Measurements from ENCODE around the gene ADRA1B. TPM values are rescaled to one million over a fixed set of nuclear protein-coding genes. Genes with fewer than 3 reads are reported as not detected.

Gene ADRA1B
- polyA plus RNA-seq, 3 donors = not detected

DNA sequence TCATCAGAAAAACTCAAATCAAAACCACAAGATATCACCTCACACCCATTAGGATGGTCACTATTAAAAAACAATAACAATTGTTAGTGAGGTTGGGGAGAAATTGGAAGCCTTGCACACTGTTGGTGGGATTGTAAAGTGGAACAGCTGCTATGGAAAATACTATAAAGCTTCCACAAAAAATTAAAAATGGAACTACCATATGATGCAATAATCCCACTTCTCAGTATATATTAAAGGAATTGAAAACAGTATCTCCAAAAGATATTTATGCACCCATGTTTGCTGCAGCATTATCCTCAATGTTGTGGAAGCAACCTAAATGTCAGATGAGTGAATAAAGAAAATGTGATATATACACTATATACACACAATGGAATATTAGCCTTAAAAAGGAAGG lies 14.5 kb upstream of the ADRA1B start:
- DNase-seq = no peak
- Histone ChIP-seq H4K20me1 (ENCODE audit: insufficient read depth, low read length) (no peaks in the 10 kb centered on the region), H3K4me1 (ENCODE audit: control insufficient read depth in 1 of 2, insufficient read depth in 2 of 2, low read length in 2 of 2) (peaks cover 14 to 15% of the 10 kb centered on the region in 2 donors), H3K9me3 (replicated peaks in 1 of 2; ENCODE audit: control insufficient read depth in 1 of 2, insufficient read depth in 1 of 2, low read length in 2 of 2) (no peaks in the 10 kb centered on the region), H3K79me2 (ENCODE audit: insufficient read depth, low read length) (no peaks in the 10 kb centered on the region), H2AFZ (ENCODE audit: insufficient read depth, low read depth, low read length, poor library complexity, severe bottlenecking) (no peak overlapping the region), H3K9ac (ENCODE audit: insufficient read depth, low read length, poor library complexity, severe bottlenecking) (no peak overlapping the region), H3K27me3 (ENCODE audit: control insufficient read depth in 2 of 2, insufficient read depth in 2 of 2, low read length in 2 of 2) (peaks cover 0 to 1% of the 10 kb centered on the region in 2 donors), H3K4me2 (replicated peaks; ENCODE audit: extremely low read depth, low read length, poor library complexity, severe bottlenecking) (no peak overlapping the region), H3K36me3 (replicated peaks in 1 of 2; ENCODE audit: control insufficient read depth in 1 of 2, insufficient read depth in 2 of 2, low read length in 2 of 2) (no peaks in the 10 kb centered on the region), H3K27ac (ENCODE audit: low read depth in 1 of 2, low read length in 2 of 2) (no peak overlapping the region), H3K4me3 (replicated peaks in 1 of 3; ENCODE audit: low read depth in 2 of 3, low read length in 3 of 3) (no peak overlapping the region)
- TF ChIP-seq, protein P1, sequence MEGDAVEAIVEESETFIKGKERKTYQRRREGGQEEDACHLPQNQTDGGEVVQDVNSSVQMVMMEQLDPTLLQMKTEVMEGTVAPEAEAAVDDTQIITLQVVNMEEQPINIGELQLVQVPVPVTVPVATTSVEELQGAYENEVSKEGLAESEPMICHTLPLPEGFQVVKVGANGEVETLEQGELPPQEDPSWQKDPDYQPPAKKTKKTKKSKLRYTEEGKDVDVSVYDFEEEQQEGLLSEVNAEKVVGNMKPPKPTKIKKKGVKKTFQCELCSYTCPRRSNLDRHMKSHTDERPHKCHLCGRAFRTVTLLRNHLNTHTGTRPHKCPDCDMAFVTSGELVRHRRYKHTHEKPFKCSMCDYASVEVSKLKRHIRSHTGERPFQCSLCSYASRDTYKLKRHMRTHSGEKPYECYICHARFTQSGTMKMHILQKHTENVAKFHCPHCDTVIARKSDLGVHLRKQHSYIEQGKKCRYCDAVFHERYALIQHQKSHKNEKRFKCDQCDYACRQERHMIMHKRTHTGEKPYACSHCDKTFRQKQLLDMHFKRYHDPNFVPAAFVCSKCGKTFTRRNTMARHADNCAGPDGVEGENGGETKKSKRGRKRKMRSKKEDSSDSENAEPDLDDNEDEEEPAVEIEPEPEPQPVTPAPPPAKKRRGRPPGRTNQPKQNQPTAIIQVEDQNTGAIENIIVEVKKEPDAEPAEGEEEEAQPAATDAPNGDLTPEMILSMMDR (IDR thresholded peaks at IDR 0.05) = no peak
- peaks cover 0 to 8% (median 3%) of the 10 kb centered on the region in 7 donors for H3K9me3 Mint-ChIP-seq
- no peaks in the 10 kb centered on the region for H3K36me3 Mint-ChIP-seq
- H3K4me3 Mint-ChIP-seq = no peak overlapping the region
- H3K4me1 Mint-ChIP-seq = peaks cover 18% of the 10 kb centered on the region
- intact Hi-C loops (cut with micrococcal nuclease) = no loop called here
- H3K27me3 Mint-ChIP-seq (ENCODE audit: low read depth in 3 of 3) = peaks cover 7 to 13% (median 11%) of the 10 kb centered on the region in 3 donors
- no peak overlapping the region for H3K27ac Mint-ChIP-seq

DNA sequence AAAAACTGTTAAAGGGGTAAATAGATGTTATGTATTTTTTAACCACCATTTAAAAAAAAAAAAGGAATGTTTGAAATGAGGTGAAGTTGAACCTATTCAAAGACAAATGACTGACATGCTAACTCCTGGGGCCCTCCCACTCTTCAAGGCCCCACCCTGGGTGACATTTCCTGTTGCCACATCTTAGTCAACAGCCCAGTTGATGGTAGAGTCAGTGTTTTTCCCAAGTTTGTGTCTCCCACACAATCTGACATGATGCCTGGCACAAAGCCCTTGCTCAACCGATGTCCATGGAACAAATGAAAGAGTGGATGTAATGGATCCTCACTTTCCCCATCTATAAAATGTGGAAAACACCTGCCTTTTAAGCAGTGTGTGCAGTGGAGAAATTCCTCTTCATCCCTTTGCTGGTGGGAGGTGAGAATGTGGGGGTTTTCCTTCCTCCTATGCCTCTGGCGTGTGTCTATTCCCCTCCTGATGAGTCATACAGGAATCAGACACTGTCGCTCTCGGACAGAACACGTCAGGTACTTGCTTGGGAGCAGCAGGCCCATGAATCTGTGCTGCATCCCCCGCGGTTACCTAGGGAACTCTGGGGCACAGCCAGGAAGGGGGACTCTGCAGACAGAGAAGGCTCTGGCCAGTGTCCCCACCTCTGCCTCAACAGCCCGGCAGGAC lies 13.7 kb upstream of the ADRA1B start:
- no peak overlapping the region for H3K4me2 ChIP-seq (replicated peaks; ENCODE audit: extremely low read depth, low read length, poor library complexity, severe bottlenecking)
- Mint-ChIP-seq H3K4me1 (peaks cover 18% of the 10 kb centered on the region), H3K36me3 (no peaks in the 10 kb centered on the region), H3K9me3 (peaks cover 0 to 8% (median 3%) of the 10 kb centered on the region in 7 donors), H3K27me3 (ENCODE audit: low read depth in 3 of 3) (peaks cover 5 to 15% (median 9%) of the 10 kb centered on the region in 3 donors), H3K4me3 (no peak overlapping the region), H3K27ac (no peak overlapping the region)
- no peak overlapping the region for H3K4me3 ChIP-seq (replicated peaks in 1 of 3; ENCODE audit: low read depth in 2 of 3, low read length in 3 of 3)
- H4K20me1 ChIP-seq (ENCODE audit: insufficient read depth, low read length) = no peaks in the 10 kb centered on the region
- no peaks in the 10 kb centered on the region for H3K36me3 ChIP-seq (replicated peaks in 1 of 2; ENCODE audit: control insufficient read depth in 1 of 2, insufficient read depth in 2 of 2, low read length in 2 of 2)
- H3K79me2 ChIP-seq (ENCODE audit: insufficient read depth, low read length) = no peaks in the 10 kb centered on the region
- DNase-seq = peak in 1 of 3 donors; percentile 31
- H2AFZ ChIP-seq (ENCODE audit: insufficient read depth, low read depth, low read length, poor library complexity, severe bottlenecking) = no peak overlapping the region
- peaks cover 0 to 6% of the 10 kb centered on the region in 2 donors for H3K27me3 ChIP-seq (ENCODE audit: control insufficient read depth in 2 of 2, insufficient read depth in 2 of 2, low read length in 2 of 2)
- intact Hi-C loops (cut with micrococcal nuclease) = no loop called here
- no peaks in the 10 kb centered on the region for H3K9me3 ChIP-seq (replicated peaks in 1 of 2; ENCODE audit: control insufficient read depth in 1 of 2, insufficient read depth in 1 of 2, low read length in 2 of 2)
- WGBS (ENCODE audit: insufficient coverage) = 77% methylated on average over 4 of the region's 8 CpGs
- no peak overlapping the region for H3K9ac ChIP-seq (ENCODE audit: insufficient read depth, low read length, poor library complexity, severe bottlenecking)
- TF ChIP-seq, protein P1 (IDR thresholded peaks at IDR 0.05) = no peak
- H3K4me1 ChIP-seq (ENCODE audit: control insufficient read depth in 1 of 2, insufficient read depth in 2 of 2, low read length in 2 of 2) = peaks cover 14 to 15% of the 10 kb centered on the region in 2 donors
- no peak overlapping the region for H3K27ac ChIP-seq (ENCODE audit: low read depth in 1 of 2, low read length in 2 of 2)
